GM18519 (cell line): ENCODE data around the gene NOVA2.

ENCODE experiments used
- ATAC-seq: cut with Tn5 transposase; IDR thresholded peaks from one replicate; pipeline ENCODE4 v1.9.1; 2021; ENCODE audit warnings: mild to moderate bottlenecking, moderate library complexity; ENCODE audit not compliant: unreplicated experiment, low FRiP score

Gene NOVA2

GRCh38 chr19:45968626-45969025 is 5.0 kb downstream of the NOVA2 start:
- no peak for ATAC-seq

GRCh38 chr19:45967246-45967645 is 6.4 kb downstream of the NOVA2 start:
- ATAC-seq = no peak

- no peak for ATAC-seq
Measured at GRCh38 chr19:45962021-45962420, 11.6 kb downstream of the NOVA2 start.

DNA sequence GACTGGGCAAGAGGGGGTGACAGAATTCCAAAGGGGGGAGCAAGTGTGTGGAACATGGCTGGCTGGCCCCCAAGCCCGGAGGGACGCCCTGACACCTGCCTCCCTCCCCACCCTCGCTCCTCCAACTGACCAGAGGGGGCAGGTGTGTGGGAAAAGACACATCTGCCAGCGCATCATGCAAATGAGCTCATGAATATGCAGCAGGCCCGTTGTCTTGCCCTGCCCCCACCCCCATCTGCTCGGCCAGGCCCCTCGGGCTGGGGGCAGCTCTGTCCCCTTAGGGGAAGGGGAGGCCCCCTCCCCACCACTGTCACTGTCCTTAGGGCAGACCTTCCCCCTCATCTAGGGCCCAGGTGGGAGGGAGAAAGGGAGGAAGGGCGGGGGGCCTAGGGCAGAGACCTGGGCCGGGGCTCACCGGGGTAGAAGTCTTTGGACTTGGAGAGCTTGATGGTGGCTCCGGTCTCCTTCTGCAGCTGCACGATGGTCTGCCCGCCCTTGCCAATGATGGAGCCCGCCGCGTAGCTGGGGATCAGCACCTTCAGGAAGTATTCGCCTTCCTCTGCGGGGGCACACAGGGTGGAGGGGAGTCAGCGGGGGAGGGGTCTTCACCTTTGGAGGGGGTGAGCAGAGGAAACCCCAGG is 12.9 kb downstream of the NOVA2 start:
- ATAC-seq = no peak

- no peak for ATAC-seq
Measured at GRCh38 chr19:45959517-45960025, 14.1 kb downstream of the NOVA2 start.

DNA sequence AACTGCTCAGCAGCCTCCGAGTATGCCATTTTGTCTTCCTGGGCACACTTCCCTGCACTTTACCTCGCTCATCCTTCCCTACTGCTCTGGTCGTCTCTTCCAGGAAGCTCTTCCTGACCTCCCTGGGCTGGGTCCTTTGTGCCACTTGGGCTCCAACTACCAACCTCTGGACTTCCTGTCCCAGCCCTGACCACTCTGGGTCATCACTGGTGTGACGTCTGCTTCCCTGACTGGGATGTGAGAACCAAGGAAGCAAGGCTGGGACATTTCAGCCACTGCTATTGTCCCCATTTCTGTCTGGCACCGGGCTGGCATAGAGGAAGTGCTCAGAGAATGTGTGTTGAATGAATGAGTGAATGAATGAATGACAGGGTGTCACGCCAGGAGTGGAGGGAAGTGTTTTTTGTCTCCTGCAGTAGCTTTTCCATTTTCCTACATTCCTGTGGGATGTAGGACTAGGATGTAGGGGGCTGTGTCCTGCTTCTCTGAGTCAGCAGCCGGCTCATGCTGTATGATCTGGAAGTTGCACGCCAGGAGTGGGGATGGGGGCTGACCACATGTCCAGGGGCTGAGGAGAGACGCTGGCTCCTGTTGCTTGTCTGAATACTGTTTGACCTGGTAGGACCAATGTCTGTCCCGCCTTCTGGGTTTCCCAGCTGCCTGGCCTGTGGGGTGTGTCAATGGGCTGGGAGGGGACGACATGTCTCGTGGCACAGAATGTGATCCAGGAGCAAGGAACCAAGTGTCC is 14.7 kb downstream of the NOVA2 start:
- ATAC-seq = no peak

DNA sequence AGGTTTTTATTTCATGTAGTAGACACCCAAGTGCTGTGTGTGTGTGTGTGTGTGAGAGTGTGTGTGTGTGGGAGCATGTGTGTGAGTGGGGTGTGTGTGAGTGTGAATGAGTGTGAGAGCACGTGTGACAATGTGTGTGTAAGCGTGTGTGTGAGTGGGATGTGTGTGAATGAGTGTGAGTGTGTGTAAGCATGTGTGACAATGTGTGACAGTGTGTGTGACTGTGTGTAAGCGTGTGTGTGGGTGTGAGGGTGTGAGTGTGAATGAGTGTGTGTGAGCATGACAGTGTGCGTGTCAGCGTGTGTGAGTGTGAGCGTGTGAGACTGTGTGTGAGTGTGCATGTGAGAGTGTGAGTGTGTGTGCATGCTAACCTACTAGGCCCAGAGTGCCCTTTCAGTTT is 15.3 kb downstream of the NOVA2 start:
- no peak for ATAC-seq

GRCh38 chr19:45955905-45956608 is 17.6 kb downstream of the NOVA2 start:
- ATAC-seq = no peak

- no peak for ATAC-seq
Measured at GRCh38 chr19:45954156-45954555, 19.5 kb downstream of the NOVA2 start.

DNA sequence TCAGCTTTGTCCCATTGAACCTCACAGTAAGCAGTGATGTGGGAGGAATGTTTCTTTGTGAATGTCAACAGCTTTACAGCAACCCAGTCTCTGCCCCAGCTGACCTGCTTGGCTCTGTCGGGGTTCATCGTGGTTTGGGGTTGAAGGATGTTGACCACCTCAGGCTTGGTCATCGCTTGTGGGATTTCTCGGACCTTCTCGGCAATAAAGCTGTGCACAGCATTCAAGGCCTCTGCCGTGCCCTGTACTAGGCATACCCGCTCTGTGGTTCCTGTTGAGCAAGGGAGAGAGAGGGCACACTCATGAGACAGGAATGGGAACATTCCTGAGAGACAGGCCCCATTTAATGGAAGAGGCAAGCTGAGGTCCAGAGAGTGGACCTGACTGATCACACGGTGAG is 20.0 kb downstream of the NOVA2 start:
- ATAC-seq = no peak

- no peak for ATAC-seq
Measured at GRCh38 chr19:45952686-45953505, 20.8 kb downstream of the NOVA2 start.

GRCh38 chr19:45952341-45952685 is 21.4 kb downstream of the NOVA2 start:
- ATAC-seq = no peak

DNA sequence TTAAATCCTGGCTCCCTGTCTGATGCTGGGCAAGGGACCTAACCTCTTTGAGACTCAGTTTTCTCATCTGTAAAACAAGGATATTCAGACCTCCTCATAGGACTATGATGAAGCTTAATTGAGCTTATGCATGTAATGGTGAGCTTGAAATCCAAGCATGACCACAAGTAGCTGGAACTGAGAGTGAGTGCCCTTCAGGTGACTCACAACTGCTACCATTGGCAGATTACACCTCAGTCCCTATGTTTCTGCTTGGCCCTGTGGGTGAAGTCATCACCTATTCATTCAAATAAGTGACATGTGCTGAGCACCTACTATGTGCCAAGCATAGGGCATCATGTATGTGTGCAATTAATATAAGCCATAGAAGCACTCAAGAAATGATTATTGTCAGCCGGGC is 25.7 kb downstream of the NOVA2 start:
- ATAC-seq = no peak

DNA sequence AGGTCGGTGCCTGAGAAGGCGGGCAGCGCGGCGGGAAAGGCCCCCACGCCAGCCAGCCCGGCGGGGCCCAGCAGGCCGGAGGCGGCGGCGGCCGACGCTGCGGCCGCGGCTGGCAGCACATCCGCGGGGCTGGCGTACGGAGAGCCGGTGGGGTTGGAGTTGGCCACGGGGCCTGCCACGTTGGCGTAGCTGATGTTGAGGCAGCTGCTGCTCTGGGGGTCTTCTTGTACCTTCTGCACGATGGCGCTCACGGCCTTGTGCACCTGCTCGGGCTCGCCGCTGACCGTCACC is 33.2 kb downstream of the NOVA2 start:
- no peak for ATAC-seq

GRCh38 chr19:45939792-45940514 is 33.7 kb downstream of the NOVA2 start:
- no peak for ATAC-seq

DNA sequence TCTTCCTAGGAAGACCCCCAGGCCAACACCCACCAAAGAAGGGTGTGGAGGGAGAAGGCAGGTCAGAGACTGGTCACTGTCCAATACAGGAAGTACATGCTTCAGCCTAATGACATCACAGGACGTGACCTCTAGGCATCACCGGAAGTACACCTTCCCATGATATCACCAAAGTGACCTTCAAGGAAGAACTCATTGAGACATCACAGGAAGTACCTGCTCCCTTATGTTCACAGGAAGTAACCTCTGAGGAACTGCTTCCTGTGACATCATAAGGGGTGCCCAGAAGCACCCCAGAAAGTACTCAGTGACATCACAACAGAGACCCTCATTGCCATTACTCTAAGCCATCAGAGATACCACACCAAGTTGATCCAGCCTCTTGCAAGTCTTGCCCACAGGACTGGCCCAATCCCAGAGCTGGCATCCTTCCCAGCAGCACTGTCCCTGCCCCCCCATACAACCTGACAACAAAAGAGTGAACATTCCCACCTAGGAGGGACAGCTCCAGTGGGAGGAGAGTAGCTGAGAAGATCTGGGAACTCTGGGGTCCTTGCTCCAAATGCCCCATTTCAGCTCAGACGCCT is 34.8 kb downstream of the NOVA2 start:
- no peak for ATAC-seq

DNA sequence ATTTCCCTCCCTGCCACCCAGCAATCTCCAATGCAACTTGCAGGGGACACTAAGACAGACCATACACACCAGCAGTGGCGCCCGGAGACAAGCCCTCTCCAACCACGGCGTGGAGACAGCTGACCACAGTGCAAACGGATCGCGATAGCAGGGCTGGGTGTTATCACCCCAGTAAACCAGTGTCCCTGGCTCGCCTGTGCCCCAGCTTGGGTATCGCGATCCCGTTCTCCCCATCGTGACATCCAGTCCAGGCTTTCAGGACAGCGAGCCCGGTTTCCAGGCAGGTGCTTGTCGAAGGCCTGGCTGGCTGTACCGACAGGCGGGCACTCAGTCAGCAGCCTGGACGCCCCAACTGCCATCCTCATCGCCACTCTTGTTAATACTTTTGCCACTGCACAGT is 38.4 kb downstream of the NOVA2 start:
- ATAC-seq = no peak

DNA sequence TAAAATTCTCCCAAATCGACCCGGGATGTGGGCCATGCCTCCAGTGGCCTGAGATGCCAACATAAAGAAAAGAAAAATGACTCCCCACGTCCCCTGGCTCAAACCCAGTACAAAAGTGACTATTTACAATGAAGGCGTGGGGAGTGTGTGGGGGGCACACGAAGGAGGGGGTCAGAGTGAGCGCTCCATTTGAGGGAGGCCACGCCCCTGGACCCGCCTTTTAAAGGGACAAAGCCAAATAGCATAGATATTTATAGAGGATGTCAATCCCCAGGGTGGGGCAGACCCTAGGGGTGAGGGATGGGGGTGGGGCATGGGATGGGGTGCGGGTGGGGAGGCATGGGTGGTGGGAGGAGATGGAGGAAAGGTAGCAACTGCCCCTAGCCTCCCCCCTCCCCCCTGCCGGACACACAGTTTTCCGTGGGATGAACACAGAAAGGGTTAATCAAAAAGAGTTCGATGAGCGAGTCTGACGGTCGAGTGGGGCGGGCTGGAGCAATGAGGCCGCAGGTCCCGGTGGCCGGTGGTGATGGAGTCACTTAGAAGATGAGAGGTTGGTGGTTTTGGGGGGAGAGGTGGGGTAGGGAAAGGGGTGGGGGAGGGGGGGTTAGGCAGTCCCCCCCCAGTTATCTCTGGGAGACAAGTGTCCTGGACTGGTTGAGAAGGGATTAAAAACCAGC is 39.0 kb downstream of the NOVA2 start:
- ATAC-seq = no peak

- no peak for ATAC-seq
Measured at GRCh38 chr19:45933759-45934158, 39.9 kb downstream of the NOVA2 start.
